Ascending aorta (tissue), 2 donors: ENCODE data around the gene GPR158. TPM values are rescaled to one million over a fixed set of nuclear protein-coding genes. Genes with fewer than 3 reads are reported as not detected.

Source experiments
- DNase-seq, 2 donors: peaks; one replicate each; pipeline ENCODE4 v3.0.0-alpha.2; 2019; ENCODE audit warnings: low spot score in 2 of 2
- H3K27ac ChIP-seq, 2 donors: fragments of 200-600 bp; sonication (generic); one replicate each; pipeline ENCODE4 v1.5.1; 2016 to 2017; ENCODE audit warnings: mild to moderate bottlenecking in 1 of 2
- H3K27me3 ChIP-seq: fragments of 200-600 bp; sonication (generic); one replicate; pipeline ENCODE4 v1.5.1; 2017
- H3K36me3 ChIP-seq, 2 donors: fragments of 200-600 bp; sonication (generic); one replicate each; pipeline ENCODE4 v1.5.1; 2016
- H3K4me1 ChIP-seq, 2 donors: fragments of 200-600 bp; sonication (generic); one replicate each; pipeline ENCODE4 v1.5.1; 2016 to 2017; ENCODE audit warnings: mild to moderate bottlenecking in 1 of 2
- H3K4me3 ChIP-seq, 2 donors: fragments of 200-600 bp; sonication (generic); one replicate each; pipeline ENCODE4 v1.5.1; 2016 to 2017; ENCODE audit warnings: mild to moderate bottlenecking in 1 of 2
- H3K9me3 ChIP-seq, 2 donors: fragments of 200-600 bp; sonication (generic); one replicate each; pipeline ENCODE4 v1.5.1; 2016
- CTCF ChIP-seq, 3 experiments: fragments of 200-600 bp in 2 of 3; fragments of 450-650 bp in 1 of 3; sonication (generic) in 2 of 3; IDR thresholded peaks; one replicate each; pipeline ENCODE4 v1.5.1; 2016 to 2019; ENCODE audit warnings: antibody characterized with exemption in 3 of 3, mild to moderate bottlenecking in 1 of 3, moderate library complexity in 1 of 3
- intact Hi-C: fragments of 100-400 bp; cut with DNase I; formaldehyde crosslinking; loops from one replicate; pipeline ENCODE4 v1.15.1; 2023
- total RNA-seq: library from RNA; depleted of rRNA; stranded (reverse); fragments of >200 nt; gene quantifications from one replicate; pipeline ENCODE4 v1.1.0, GENCODE V29; 2016

The GPR158 gene
- total RNA-seq, 1 donor from 2014 or later: not detected

DNA sequence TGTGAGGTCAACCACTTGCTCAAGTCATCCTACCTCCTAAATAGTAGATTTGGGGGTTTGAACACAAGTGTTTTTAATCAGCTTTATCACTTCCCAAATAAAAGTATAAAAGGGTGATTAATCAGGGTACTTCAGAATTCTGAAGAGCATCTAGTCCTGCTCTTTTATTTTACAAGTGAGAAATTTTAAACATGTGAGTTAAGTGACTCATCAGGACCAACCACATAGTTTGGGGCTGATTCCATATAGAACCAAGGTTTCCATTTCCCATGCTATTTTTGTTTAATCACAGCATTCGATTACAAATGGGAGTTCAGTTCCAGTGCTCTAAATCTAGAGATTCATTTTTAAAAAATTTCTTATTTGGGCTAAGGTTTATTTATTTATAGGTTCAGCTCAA is 113.4 kb downstream of the GPR158 start:
- H3K27me3 ChIP-seq: no peaks in the 10 kb centered on the region
- TF ChIP-seq CTCF (IDR thresholded peaks at IDR 0.05): no peak
- DNase-seq: no peak
- intact Hi-C loops: no loop called here
- no peaks in the 10 kb centered on the region for H3K9me3 ChIP-seq
- no peak overlapping the region for H3K4me3 ChIP-seq
- no peaks in the 10 kb centered on the region for H3K36me3 ChIP-seq
- no peaks in the 10 kb centered on the region for H3K4me1 ChIP-seq
- no peak overlapping the region for H3K27ac ChIP-seq

GRCh38 chr10:25294032-25294926 is 119.5 kb downstream of the GPR158 start:
- H3K4me3 ChIP-seq: no peak overlapping the region
- no peak for TF ChIP-seq CTCF (IDR thresholded peaks at IDR 0.05)
- no peaks in the 10 kb centered on the region for H3K27me3 ChIP-seq
- DNase-seq: no peak
- H3K9me3 ChIP-seq: no peaks in the 10 kb centered on the region
- no peaks in the 10 kb centered on the region for H3K4me1 ChIP-seq
- intact Hi-C loops: no loop called here
- no peaks in the 10 kb centered on the region for H3K36me3 ChIP-seq
- H3K27ac ChIP-seq: no peak overlapping the region

- intact Hi-C loops: no loop called here
- H3K4me3 ChIP-seq: no peak overlapping the region
- H3K9me3 ChIP-seq: no peaks in the 10 kb centered on the region
- no peaks in the 10 kb centered on the region for H3K36me3 ChIP-seq
- no peak overlapping the region for H3K27ac ChIP-seq
- no peaks in the 10 kb centered on the region for H3K4me1 ChIP-seq
- no peak for DNase-seq
- H3K27me3 ChIP-seq: no peaks in the 10 kb centered on the region
- no peak for TF ChIP-seq CTCF (IDR thresholded peaks at IDR 0.05)
Measured at GRCh38 chr10:25296324-25296723, 121.5 kb downstream of the GPR158 start.

DNA sequence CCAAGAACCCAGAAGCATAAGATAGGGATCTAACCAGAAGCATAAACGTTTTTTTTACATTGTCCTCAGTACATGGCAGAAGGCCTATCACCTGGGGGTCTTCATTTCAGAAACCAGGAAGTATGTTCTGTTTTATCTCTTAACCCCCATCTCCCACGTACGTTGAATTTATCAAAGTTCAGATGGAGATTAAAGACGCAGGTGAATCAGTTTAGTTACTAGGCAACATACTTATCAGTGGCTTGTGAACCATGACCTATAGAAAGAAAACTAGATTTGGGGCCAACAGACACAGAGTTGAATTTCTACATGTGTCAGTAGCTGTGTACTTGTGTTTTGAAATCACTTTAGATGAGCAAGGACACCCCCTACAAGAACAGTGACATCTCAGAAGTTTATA is 122.7 kb downstream of the GPR158 start:
- Histone ChIP-seq H3K27me3 (no peaks in the 10 kb centered on the region), H3K27ac (no peak overlapping the region), H3K4me3 (no peak overlapping the region), H3K36me3 (no peaks in the 10 kb centered on the region), H3K4me1 (no peaks in the 10 kb centered on the region), H3K9me3 (no peaks in the 10 kb centered on the region)
- DNase-seq: no peak
- intact Hi-C loops: no loop called here
- TF ChIP-seq CTCF (IDR thresholded peaks at IDR 0.05): no peak

DNA sequence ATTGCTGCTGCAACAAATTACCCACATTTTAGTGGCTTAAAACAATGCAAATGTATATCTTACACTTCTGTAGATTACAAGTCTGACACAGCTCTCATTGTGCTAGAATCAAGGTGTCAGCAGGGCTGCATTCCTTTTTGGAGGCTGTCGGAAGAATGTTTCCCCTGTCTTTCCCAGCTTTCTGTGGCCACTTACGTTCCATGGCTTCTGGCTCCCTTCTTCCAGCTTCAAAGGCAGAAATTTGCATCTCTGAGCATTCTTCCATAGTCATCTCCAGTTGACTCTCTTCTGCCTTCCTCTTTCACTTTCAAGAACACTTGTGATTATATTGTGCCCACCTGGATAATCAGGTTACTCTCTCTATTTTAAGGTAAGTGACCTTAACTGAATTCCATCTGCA is 125.3 kb downstream of the GPR158 start:
- DNase-seq: no peak
- Histone ChIP-seq H3K27ac (no peak overlapping the region), H3K4me3 (no peak overlapping the region), H3K36me3 (no peaks in the 10 kb centered on the region), H3K9me3 (no peaks in the 10 kb centered on the region), H3K4me1 (no peaks in the 10 kb centered on the region), H3K27me3 (no peaks in the 10 kb centered on the region)
- intact Hi-C loops: no loop called here
- no peak for TF ChIP-seq CTCF (IDR thresholded peaks at IDR 0.05)
